Measurements from ENCODE around the gene ZBTB20. TPM values are rescaled to one million over a fixed set of nuclear protein-coding genes. Genes with fewer than 3 reads are reported as not detected.

The ZBTB20 gene
- total RNA-seq, 1 donor from 2014 or later, result 62.0 TPM

DNA sequence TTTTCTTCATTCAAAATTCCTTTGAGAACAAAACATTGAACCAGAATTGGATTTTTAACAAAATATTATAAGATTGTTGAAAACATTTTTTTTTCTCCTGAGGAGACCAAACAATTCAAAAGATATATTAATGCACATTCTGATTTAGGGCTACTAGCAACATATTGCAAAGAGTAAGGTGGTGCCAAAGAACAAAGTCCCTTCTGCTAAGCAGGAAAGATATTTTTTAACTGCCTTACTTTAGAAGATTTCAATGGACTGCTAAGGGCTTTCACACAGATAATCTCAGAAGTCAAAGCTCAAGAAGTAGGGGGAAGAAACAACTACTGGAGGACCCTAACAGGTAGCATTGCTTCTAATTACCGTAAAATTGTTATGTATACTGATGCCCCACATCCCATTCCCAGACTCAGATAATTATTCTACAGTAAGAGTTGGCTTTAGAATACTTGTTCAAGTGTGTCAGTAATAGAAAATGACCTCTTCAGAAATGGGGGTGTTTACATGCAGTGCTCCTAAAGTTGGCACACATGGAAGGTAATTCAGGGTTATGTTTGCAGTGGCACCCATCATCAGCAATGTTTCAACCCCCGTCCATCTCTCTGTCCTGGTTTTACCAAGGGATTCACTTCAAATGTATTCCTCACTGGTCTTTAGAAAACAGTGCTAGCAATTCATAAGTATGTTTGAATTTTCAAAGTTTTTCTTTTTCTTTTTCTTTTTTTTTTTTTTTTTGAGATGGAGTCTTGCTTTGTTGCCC, 354.7 kb downstream of the ZBTB20 start:
- Histone ChIP-seq H3K4me1 (peaks cover 23% of the 10 kb centered on the region), H3K4me3 (no peak overlapping the region), H3K9me3 (replicated peaks) (no peaks in the 10 kb centered on the region), H3K27me3 (ENCODE audit: low read depth) (no peaks in the 10 kb centered on the region), H3K27ac (replicated peaks) (no peak overlapping the region), H3K36me3 (no peaks in the 10 kb centered on the region)
- TF ChIP-seq, protein P1, sequence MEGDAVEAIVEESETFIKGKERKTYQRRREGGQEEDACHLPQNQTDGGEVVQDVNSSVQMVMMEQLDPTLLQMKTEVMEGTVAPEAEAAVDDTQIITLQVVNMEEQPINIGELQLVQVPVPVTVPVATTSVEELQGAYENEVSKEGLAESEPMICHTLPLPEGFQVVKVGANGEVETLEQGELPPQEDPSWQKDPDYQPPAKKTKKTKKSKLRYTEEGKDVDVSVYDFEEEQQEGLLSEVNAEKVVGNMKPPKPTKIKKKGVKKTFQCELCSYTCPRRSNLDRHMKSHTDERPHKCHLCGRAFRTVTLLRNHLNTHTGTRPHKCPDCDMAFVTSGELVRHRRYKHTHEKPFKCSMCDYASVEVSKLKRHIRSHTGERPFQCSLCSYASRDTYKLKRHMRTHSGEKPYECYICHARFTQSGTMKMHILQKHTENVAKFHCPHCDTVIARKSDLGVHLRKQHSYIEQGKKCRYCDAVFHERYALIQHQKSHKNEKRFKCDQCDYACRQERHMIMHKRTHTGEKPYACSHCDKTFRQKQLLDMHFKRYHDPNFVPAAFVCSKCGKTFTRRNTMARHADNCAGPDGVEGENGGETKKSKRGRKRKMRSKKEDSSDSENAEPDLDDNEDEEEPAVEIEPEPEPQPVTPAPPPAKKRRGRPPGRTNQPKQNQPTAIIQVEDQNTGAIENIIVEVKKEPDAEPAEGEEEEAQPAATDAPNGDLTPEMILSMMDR (IDR thresholded peaks at IDR 0.05; ENCODE audit: borderline replicate concordance), result no peak
- intact Hi-C loops (cut with micrococcal nuclease), result no loop called here
- no peak for DNase-seq

DNA sequence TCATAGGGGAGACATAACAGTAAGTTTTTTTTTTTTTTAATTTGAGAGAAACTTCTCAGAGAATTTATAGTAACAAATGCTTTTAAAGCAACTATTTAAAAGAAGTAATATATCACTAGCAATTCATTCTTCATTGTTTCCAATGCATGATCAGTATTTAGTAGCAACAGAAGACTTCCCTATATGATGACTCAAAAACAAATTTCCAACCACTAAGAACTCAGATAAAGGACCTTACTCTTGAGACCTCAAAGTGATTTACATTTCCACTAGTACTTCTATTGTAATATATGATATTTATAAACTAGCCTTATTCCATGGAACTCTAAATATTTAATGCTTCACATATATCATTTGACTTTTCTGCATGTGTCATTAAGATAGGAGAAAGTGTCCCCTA, 356.3 kb downstream of the ZBTB20 start:
- intact Hi-C loops (cut with micrococcal nuclease), result no loop called here

DNA sequence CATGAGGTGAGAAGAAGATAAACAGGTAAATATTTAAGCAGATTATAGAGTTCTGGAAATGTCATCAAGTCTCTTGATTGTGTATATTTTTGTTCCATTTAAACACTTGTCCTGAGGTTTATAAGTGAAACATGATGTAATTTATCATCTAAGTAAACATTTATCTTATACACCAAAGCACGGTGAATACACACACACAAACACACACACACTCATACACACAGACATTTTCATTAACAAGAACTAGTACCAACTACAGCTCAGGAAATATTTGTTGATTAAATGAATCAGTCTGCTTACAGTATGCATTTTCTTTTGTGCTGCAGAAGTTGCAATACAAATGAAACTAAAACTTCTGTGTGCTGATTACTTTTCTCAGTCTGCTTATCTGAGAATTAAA, 357.3 kb downstream of the ZBTB20 start:
- TF ChIP-seq, protein P1 (IDR thresholded peaks at IDR 0.05; ENCODE audit: borderline replicate concordance), result no peak
- H3K9me3 ChIP-seq (replicated peaks), result no peaks in the 10 kb centered on the region
- H3K27me3 ChIP-seq (ENCODE audit: low read depth), result no peaks in the 10 kb centered on the region
- no peak for DNase-seq
- no peak overlapping the region for H3K27ac ChIP-seq (replicated peaks)
- H3K4me3 ChIP-seq, result no peak overlapping the region
- intact Hi-C loops (cut with micrococcal nuclease), result no loop called here
- H3K4me1 ChIP-seq, result peaks cover 23% of the 10 kb centered on the region
- H3K36me3 ChIP-seq, result no peaks in the 10 kb centered on the region

More for the DNA sequence above, 356.3 kb downstream of the ZBTB20 start:
- H3K36me3 ChIP-seq, result no peaks in the 10 kb centered on the region
- no peak overlapping the region for H3K27ac ChIP-seq (replicated peaks)
- DNase-seq, result no peak
- TF ChIP-seq, protein P1 (IDR thresholded peaks at IDR 0.05; ENCODE audit: borderline replicate concordance), result no peak
- H3K4me3 ChIP-seq, result no peak overlapping the region
- H3K4me1 ChIP-seq, result peaks cover 23% of the 10 kb centered on the region
- H3K27me3 ChIP-seq (ENCODE audit: low read depth), result no peaks in the 10 kb centered on the region
- H3K9me3 ChIP-seq (replicated peaks), result no peaks in the 10 kb centered on the region

DNA sequence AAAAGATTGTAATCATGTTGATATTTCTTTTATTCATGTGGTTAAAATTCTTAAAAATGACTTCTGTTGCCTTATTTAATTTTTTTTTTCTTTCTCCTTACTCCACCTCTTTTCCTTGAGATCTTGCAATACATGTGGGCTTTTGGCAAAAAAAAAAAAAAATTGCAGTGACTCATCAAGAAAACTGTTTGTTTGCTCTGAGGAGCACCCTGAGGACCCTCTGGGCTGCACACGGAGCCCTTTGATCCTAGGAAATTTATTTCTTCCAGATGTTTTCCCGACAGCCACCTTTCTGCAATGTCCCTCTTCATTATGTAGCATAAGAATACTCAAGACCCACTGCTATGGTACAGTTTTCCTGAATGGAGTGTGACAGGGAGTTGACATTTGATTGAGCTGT, 371.7 kb downstream of the ZBTB20 start:
- Histone ChIP-seq H3K36me3 (no peaks in the 10 kb centered on the region), H3K4me3 (no peak overlapping the region), H3K4me1 (peaks cover 5% of the 10 kb centered on the region), H3K9me3 (replicated peaks) (peaks cover 22% of the 10 kb centered on the region), H3K27ac (replicated peaks) (no peak overlapping the region), H3K27me3 (ENCODE audit: low read depth) (no peaks in the 10 kb centered on the region)
- no peak for DNase-seq
- intact Hi-C loops (cut with micrococcal nuclease), result no loop called here
- TF ChIP-seq, protein P1 (IDR thresholded peaks at IDR 0.05; ENCODE audit: borderline replicate concordance), result no peak

DNA sequence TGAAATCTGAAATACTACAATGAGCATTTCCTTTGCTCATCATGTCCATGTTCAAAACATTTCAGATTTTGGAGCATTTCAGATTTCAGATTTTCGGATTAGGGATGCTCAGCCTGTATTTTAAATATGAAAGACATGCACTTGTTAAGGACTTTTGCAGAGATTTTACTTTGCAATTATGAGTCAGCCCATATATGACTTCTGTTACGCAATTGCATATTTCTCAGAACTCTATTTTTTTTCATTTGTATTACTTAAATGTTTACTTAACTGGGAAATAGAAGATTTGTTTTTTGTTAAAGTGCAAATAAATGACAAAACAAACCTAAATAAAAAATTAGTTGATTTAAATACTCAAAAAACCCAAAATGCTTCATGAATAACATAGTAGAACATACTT, 376.2 kb downstream of the ZBTB20 start:
- TF ChIP-seq, protein P1 (IDR thresholded peaks at IDR 0.05; ENCODE audit: borderline replicate concordance), result no peak
- intact Hi-C loops (cut with micrococcal nuclease), result no loop called here
- H3K4me1 ChIP-seq, result peaks cover 11% of the 10 kb centered on the region
- no peak overlapping the region for H3K27ac ChIP-seq (replicated peaks)
- no peaks in the 10 kb centered on the region for H3K36me3 ChIP-seq
- H3K27me3 ChIP-seq (ENCODE audit: low read depth), result no peaks in the 10 kb centered on the region
- H3K9me3 ChIP-seq (replicated peaks), result peaks cover 22% of the 10 kb centered on the region
- DNase-seq, result no peak
- no peak overlapping the region for H3K4me3 ChIP-seq
